ENCODE measurements around the gene ZNF593.

Gene ZNF593

DNA sequence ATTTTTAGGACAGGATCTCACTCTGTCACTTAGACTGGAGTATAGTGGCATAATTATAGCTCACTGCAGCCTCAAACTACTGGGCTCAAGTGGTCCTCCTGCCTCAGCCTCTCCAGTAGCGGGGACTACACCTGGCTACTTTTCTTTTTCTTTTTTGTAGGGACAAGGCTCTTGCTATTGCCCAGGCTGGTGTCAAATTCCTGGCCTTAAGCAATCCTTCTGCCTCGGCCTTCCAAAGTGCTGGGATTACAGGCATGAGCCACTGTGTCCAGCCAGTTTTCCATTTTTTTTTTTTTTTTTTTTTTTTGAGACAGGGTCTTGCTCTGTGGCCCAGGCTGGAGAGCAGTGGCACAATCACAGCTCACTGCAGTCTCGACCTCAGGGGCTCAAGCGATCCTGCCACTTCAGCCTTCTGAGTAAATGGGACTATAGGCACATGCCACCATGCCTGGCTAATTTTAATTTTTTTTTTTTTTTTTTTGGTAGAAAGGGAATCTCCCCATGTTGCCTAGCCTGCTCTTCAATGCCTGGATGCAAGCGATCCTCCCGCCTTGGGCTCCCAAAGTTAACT, 43.7 kb downstream of the ZNF593 start:
- no peak for DNase-seq

DNA sequence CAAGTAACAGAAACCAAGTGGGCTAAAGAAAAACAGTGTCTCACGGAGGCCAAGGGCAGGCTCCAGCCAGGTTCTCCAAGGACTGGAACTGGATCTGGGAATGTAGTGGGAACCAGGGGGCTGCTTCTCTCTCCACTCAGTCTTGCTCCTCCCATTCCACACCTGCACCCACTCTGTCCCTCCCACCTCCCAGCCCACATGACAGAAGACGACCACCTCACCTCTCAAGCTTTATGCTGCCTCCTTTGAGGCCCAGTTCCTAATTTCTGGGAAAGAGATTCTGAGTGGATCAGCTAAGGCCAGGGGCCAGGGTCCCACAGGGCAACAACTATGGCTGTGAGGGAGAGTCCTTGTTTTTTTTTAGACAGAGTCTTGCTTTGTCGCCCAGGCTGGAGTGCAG, 45.5 kb downstream of the ZNF593 start:
- no peak for DNase-seq

DNA sequence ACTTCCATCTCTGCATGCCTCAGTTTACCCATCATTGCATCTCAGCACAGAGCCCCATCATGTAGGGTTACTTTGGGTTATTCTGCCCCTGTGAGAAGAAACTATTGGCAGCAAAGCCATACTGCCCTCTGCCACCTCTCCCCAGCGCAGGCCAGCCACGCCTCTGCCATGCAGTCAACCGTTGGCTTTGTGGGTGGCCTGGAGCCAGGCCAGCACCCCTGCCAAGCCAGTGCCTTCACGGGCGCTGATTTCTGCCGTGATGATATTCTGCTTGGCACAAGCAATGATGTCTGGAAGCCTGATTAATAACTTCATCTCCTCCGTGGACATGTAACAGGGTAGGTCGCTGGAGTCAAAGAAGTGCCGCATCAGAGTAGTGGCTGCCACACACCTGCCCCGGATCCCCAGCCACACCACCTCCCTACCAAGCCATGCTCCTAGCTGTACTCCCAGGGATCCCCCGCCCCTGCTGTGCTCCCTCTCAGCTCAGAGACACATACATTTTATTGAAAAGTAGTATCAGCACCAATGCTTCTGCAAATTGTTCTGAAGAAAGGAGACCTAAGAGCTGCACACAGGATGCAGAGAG, 49.3 kb downstream of the ZNF593 start:
- DNase-seq = no peak
